ENCODE measurements around the gene SKP1.

DNA sequence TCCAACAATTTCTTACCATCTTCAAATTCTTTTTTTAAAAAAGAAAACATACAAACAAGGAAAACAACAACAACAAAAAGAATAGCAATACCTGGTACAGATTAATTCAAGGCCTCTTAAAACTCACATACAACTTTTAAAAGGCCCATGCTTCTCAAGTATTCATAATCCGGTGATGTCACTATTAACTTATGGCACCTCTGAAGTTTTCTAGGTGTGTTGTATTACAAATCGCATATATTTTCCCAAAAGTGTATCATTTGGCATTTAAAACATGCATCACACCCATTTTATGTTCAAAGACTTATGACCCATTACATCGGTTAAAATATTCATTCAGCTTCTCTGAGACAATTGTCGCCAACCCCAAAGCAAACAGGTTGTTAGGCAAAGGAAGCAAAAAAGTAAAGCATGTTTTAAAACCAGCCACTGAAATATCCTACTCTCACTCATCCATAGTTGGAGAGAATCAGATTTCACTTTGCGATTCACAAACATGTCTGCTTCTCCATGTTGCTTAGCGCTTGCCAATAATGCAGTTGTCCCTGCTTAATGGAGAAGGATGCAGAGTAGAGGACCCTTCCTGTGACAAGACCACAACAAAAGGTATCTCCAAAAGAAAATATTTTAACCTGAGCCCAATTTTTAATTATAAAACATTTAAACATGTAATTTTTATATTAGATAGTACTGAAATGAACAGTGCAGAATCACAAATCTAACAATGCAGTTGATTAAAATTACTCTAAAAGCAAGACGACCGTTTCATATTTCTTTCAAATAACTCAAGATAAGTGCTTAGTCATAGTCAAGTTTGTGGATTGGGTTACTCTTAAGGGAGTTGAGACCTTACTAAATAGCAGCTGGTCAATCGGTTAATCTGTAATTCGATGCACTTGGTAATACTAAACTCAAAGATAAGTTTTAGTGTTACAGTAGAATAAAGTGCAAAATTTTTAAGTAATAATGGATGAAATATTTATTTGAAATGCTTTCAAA lies 1.6 kb downstream of the SKP1 start:
- TF ChIP-seq, protein P1, sequence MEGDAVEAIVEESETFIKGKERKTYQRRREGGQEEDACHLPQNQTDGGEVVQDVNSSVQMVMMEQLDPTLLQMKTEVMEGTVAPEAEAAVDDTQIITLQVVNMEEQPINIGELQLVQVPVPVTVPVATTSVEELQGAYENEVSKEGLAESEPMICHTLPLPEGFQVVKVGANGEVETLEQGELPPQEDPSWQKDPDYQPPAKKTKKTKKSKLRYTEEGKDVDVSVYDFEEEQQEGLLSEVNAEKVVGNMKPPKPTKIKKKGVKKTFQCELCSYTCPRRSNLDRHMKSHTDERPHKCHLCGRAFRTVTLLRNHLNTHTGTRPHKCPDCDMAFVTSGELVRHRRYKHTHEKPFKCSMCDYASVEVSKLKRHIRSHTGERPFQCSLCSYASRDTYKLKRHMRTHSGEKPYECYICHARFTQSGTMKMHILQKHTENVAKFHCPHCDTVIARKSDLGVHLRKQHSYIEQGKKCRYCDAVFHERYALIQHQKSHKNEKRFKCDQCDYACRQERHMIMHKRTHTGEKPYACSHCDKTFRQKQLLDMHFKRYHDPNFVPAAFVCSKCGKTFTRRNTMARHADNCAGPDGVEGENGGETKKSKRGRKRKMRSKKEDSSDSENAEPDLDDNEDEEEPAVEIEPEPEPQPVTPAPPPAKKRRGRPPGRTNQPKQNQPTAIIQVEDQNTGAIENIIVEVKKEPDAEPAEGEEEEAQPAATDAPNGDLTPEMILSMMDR (conservative IDR thresholded peaks at IDR 0.05; ENCODE audit: low read depth, low read length): no peak
- TF ChIP-seq EZH2 (IDR thresholded peaks at IDR 0.05; ENCODE audit: low read length, unreplicated experiment) (no peak), EZH2phosphoT487 (IDR thresholded peaks at IDR 0.05; ENCODE audit: borderline replicate concordance, low read length) (no peak)

All from PC-3 (cell line).